ENCODE measurements around the gene IQSEC1.
A peak's percentile ranks its signal among the peaks of the same experiment; 100 is the strongest.

Gene IQSEC1

DNA sequence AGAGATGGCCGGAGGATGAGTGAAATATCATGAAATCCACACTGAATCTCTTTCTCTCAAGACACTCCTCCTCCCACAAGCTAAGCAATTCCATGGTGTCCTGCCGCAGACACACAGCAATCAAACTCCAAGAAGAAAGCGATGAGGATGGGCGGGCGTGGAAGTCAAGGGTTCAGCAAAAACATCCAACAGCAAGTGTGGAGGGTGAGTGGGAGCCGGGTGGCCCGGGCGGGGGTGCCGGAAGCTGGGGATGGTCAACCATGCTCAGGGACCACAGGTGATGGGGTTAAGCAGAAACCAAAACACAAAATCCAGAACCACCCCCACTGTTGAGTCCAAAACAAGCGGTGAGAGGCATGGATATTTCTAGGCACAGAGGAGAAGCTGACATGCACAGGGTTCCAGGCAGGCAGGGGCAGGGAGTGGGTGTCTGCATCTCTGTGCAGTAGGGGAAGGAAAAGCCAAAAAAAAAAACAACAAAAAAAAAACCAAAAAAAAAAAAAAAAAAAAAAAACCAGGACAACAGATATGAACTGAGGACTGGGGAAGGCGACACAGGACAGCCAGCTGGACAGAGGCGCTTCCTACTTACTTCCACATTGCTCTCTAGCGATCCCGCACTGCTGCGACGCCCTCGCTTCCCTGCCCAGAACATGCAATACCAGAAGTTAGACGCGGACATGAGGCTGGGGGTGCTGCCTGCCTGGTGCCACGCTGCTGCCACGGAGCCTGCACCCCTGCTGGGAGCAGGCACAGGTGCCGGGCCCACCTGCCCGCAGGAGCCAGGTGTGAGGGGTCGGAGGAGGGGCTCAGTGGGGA, 170.8 kb downstream of the IQSEC1 start:
- peak; percentile 32 for DNase-seq

DNA sequence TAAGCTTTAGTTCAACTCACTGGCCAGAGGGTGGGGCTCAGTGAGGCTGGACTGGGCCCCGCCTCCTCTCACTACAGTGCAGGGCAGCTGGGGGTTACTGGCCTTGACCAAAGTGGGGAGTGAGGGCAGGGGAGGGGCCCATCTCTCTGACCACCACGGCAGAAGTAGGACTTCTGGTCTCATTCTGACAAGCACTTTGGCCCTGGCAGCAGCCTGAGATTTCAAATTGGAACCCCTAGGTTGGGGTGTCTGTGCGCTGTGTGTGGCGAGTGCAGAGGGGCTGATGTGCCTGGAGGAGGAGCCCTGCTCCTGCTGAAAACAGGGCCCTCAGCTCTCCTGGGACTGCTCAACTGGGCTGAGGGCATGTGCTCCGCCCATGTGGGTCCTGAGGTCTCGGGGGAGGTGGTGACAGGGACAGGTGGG, 171.6 kb downstream of the IQSEC1 start:
- DNase-seq = peak; percentile 69

GRCh38 chr3:12900885-12901411, 172.3 kb downstream of the IQSEC1 start:
- no peak for DNase-seq

- DNase-seq = no peak
Measured at GRCh38 chr3:12898965-12899755, 174.1 kb downstream of the IQSEC1 start.

- DNase-seq = no peak
Measured at GRCh38 chr3:12898290-12898964, 174.8 kb downstream of the IQSEC1 start.

DNA sequence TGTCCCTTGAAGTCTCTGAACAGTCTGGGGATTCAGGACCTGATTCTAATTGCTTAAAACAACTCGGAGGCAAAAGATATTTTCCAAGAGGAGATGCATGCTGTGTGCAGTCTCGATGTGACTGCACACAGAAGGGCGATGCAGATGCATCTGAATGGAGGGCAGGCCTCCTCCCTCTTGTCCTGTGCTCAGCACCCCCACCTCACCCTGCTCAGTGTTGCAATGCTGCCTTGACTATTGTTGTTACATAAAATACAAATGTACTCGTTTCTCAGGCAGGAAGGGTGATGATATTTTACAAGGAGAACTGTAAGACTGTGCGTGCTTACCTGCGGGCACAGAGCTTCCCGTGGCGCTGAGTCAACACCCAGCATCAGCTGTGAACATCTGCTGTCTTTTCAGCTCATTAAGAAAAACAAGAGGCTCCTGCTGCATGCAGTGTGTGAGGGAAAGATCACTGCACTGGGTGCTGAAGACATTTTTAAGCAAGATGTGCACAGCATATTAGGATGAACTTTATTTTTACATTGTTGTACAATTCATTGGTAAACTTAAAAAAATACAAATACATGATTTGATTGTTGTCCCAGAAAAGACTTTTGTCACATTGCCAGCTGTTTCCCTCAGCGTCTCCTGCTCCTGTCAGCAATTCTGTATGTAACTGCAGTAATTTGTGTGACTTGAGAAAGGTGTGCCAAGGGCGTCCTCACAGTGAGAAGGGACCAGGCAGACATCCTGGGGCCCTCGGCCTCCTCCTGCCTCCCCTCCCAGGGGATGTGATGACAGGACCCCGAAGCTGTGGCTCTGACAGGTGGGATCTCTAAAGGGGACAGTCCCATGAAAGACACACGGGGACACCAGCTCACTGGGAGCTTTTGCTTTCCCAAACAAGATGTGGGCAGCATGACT, 175.6 kb downstream of the IQSEC1 start:
- DNase-seq = peak; percentile 81

- DNase-seq = no peak
Measured at GRCh38 chr3:12896063-12896985, 176.9 kb downstream of the IQSEC1 start.

DNA sequence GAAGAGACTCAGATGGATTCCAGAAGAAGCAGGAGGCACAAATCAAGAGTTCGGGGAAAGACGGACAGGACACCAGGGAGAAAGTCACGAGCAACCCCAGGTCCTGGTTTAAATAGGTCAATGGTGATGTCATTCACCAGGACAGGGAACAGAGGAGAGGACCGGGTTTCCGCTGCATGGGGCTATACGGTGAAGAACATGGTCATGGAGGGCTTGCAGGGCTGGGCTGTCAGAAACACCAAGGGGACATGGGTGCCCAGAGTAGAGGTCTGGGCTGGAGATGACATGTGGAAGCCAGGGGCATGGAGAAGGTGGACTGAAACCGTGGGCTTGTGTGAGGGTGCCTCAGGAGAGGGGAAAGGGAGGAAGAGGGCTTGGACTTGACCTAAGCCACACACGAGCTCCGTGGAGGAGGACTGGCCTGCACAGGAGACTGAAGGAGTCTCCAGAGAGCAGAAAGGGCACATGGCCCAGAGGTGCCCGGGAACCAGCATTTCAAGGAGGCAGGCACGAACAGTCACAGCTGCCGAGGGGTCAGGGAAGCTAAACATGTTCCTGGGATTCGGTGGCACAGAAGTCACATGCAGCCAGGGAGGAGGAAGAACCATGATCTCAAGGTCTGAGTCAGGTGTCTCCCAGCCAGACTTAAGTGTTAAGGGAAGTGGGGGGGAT, 177.7 kb downstream of the IQSEC1 start:
- no peak for DNase-seq

DNA sequence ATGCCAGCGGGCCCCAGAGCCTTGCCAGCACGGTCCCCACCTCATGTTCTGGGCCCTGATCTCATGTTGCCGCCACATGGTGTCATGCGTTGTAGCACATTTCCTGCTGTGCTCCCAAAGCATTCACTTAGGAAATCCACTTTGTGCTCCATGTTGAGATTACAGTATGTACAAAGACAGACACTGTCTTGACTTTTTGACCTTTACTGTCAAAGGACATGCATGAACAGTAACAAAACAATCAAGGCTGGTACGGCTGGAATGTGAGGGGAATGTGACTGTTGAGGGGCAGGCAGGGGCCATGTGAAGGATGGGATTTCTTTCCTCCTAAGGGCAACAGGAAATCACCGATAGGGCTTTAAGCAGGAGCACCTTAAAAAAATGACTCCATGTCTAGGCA, 178.6 kb downstream of the IQSEC1 start:
- no peak for DNase-seq

DNA sequence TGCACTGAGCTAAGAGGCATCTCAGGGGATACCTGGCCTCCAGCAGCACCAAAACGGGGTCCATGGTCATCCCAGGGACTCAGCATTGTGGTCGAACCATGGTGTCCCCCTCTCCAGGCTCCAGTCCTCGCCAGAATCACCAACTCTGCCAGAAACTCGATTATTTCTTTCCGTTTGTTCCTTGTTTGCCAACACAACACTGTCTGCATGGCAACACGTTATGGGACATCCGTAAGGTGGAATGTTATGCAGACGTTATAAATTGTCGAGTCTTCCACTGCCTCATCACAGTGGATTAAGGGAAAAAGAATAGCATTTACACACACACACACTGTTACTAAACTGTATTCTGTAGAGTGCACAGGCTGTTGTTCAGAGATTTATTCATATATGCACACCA, 179.4 kb downstream of the IQSEC1 start:
- no peak for DNase-seq

DNA sequence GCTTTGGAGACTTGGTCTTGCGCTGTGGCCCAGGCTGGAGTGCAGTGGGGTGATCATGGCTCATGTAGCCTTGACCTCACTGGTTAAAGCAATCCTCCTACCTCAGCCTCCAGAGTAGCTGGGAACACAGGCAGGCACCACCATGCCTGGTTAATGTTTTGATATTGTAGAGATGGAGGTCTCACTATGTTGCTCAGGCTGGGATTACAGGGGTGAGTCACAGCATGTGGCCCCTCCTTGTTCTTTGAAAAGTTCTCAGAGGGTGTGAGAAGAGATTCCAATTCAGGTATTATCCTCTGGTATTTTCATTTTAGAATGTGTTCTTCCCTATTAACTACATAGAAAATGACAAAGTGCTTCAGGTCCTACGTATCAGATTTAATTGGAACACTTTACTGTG, 180.0 kb downstream of the IQSEC1 start:
- DNase-seq = no peak

DNA sequence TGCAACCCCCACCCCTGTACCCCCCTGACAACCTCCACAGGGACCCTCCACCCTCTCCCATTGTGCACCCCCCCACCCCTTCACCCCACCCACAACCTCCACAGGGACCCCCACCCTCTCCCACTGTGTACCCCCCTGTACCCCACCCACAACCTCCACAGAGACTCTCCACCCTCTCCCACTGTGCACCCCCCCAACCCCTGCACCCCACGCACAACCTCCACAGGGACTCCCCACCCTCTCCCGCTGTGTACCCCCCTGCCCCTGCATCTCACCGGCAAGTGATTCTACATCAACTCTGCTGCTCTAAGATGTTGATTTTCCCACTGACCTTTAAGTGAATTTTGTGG, 180.4 kb downstream of the IQSEC1 start:
- DNase-seq = no peak

GRCh38 chr3:12891985-12892839, 181.0 kb downstream of the IQSEC1 start:
- DNase-seq = peak; percentile 67

DNA sequence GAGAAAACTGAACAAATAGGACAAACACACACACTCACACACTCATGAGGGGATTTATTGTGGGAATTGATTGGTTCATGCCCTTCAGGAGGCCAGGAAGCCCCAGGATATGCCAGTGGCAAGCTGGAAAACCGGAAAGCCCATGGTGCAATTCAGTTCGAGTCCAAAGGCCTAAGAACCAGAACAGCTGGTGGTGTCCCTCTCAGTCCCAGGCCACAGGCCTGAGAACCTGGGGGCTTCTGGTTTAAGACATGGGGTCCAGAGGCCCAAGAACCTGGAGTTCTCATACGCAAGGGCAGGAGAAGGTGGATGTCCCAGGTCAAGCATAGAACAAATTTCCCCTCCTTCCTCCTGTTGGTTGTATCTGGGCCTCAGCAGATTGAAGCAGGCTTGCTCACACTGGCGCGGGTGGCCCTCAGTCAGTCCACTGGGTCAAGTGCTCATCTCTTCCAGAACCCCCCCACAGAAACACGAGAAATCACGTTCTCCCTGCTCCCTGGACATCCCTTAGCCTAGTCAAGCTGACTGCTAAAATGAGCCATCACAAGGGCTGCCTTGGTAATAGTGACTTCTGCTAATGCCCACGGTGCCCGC, 181.7 kb downstream of the IQSEC1 start:
- DNase-seq = no peak

- no peak for DNase-seq
Measured at GRCh38 chr3:12890610-12891390, 182.4 kb downstream of the IQSEC1 start.

GRCh38 chr3:12886736-12887135, 186.5 kb downstream of the IQSEC1 start:
- DNase-seq = no peak

GRCh38 chr3:12886106-12886679, 187.0 kb downstream of the IQSEC1 start:
- DNase-seq = no peak

DNA sequence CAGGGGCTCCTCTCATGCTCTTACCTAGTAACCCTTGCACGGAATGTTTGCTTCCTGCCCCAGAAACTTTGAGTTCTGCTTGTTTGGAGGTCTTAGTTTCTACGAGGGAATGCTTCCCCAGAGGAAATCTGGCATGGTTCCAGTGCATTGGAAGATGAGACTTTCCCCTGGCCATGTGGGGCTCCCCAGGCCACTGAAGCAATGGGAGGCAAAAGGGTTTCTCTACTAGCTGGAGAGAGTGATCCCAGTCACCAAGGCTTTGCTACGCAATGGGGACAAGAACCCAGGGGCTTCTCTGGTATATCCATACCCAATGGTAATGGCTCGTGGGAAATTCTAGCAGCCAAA, 187.7 kb downstream of the IQSEC1 start:
- no peak for DNase-seq
